ENCODE data around the gene CNNM4.

- no peak for TF ChIP-seq CTCF (IDR thresholded peaks at IDR 0.05)
- no peak for TF ChIP-seq POLR2A (IDR thresholded peaks at IDR 0.05)
These were observed 13.6 kb upstream of the CNNM4 start for GRCh38 chr2:96747061-96747617.
